HFF-Myc (cell line): ENCODE measurements around the gene CDK19.

ENCODE experiments used
- DNase-seq: peaks from one replicate; pipeline ENCODE4 v3.0.0-alpha.2; 2011; ENCODE audit warnings: low read depth; ENCODE audit errors: extremely low read depth
- H3K4me3 ChIP-seq: replicated peaks from 2 replicates; pipeline ENCODE4 v1.5.1; 2011; ENCODE audit warnings: low read depth, mild to moderate bottlenecking, control low read depth, low read length
- TF ChIP-seq, protein P1 (sequence below): IDR thresholded peaks from 2 replicates; pipeline ENCODE4 v1.5.1; 2012; ENCODE audit warnings: mild to moderate bottlenecking, low read depth, low read length, control low read depth; ENCODE audit errors: missing control alignments

Gene CDK19

DNA sequence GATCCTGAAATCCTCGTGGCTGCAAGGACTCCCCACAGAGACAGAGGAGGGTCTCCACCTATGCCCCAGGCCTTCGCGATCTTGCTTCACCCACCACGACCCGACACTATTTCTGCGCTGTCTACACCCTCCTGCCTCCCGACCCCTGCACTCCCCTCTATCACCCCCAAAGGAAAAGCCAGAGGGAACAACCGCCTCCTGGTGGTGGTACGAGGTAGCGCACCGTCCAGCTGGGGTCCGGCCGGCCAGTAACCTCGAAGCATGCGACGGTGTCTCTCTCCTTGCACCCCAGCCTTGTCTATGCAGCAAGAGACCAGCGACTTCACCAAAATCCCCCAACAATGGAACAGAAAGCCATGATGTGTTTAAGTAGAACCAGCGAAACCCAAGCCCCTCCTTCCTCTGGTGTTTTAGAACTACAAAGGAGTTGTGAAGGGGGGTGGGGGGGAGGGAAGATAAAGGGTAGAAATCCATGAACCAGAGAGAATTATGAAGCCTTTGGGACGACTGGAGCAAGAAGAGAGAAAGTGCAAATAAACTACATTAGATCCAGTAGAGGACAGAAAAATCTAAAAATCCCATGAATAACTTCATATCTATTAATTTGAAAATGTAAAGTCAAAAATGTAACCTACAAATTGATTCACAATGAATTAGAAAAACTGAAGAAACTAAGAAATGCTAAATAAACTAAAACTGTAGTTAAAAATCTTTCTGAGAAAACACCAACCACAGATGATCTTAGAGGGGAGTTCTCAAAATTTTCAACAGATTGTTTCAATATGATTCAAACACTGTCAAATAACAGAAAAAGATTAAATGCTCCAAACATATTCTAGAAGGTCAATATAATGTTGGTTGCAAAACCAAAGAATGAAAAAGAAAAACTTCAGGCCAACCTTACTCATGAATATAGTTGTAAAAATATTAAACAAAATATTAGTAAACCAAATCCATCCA is 168.0 kb downstream of the CDK19 start:
- H3K4me3 ChIP-seq, result no peak overlapping the region
- TF ChIP-seq, protein P1, sequence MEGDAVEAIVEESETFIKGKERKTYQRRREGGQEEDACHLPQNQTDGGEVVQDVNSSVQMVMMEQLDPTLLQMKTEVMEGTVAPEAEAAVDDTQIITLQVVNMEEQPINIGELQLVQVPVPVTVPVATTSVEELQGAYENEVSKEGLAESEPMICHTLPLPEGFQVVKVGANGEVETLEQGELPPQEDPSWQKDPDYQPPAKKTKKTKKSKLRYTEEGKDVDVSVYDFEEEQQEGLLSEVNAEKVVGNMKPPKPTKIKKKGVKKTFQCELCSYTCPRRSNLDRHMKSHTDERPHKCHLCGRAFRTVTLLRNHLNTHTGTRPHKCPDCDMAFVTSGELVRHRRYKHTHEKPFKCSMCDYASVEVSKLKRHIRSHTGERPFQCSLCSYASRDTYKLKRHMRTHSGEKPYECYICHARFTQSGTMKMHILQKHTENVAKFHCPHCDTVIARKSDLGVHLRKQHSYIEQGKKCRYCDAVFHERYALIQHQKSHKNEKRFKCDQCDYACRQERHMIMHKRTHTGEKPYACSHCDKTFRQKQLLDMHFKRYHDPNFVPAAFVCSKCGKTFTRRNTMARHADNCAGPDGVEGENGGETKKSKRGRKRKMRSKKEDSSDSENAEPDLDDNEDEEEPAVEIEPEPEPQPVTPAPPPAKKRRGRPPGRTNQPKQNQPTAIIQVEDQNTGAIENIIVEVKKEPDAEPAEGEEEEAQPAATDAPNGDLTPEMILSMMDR, result peak; percentile 47
- no peak for DNase-seq

DNA sequence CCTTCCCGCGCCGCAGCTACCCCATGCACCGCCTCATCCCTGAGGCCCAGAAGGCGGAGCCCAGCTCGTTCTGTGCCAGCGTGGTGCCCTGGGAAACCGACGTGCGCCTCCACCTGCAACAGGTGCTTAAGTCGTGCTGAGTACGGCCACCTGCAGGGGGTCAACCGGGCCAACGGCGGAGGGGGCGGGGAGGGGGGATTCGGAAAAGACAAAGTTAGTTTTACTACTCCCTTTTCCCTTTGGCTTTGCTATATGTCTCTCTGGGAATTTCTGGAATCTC is 168.9 kb downstream of the CDK19 start:
- TF ChIP-seq, protein P1, result no peak
- DNase-seq, result no peak
- H3K4me3 ChIP-seq, result no peak overlapping the region

DNA sequence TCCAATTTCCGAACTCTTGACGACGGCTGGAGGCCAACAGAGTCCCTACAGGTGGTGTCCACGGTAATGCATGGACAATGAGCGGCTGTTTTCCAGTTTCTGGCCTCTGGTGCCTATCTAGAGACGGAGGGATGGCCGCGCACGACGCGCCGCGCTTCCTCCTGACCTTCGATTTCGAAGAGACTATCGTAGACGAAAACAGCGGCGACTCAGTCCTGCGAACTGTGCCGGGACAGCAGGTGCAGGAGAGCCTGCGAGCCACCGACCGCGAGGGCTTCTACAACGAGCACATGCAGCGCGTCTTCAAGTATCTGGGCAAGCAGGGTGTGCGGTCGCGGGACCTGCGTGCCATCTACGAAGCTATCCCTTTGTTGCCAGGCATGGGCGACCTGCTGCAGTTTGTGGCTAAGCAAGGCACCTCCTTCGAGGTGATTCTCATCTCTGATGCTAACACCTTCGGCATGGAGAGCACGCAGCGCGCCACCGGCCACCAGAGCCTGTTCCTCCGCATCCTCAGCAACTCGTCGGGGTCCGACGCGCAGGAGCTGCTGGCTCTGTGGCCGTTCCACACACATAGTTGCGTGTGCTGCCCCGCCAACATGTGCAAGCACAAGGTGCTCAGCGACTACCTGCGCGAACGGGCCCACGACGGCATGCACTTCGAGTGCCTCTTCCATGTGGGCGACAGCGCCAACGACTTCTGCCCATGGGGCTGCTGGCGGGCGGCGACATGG is 169.4 kb downstream of the CDK19 start:
- no peak for DNase-seq
- TF ChIP-seq, protein P1, result no peak
- H3K4me3 ChIP-seq, result no peak overlapping the region

DNA sequence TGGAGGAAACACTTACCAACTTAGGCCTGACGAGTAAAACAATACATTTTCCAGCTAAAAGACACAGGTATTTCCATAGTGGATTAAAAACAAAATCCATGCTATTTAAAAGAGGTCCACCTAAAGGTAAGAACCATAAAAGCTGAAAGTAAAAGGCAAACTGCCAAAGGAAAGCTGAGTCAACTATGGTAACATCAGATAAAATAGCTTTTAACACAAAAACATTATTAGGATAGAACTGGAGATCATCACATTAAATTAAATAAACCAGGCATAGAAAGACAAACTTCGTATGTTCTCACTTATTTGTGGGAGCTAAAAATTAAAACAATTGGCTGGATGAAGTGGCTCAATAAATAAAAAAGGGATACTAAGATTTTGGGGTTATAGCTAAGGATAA is 172.1 kb downstream of the CDK19 start:
- DNase-seq, result no peak
- no peak overlapping the region for H3K4me3 ChIP-seq
- TF ChIP-seq, protein P1, result no peak

DNA sequence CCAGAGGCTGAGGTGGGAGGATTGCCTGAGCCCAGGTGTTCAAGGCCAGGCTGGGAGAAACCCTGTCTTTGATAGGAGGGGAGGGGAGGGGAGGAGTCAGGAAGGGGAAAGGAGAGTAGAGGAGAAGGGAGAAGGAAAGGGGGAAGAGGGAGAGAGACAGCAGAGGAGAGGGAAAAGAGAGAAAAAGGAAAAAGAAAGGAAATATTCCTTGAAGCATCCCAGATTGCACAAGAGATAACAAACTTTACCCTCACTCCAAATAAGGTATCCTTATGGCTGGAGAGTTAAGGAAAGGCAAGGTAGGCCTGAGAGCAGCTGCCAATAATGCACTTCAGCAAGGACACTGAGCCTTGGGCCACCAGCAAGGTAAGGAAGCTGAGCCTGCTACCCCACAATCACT is 172.6 kb downstream of the CDK19 start:
- TF ChIP-seq, protein P1, result no peak
- H3K4me3 ChIP-seq, result no peak overlapping the region
- no peak for DNase-seq

DNA sequence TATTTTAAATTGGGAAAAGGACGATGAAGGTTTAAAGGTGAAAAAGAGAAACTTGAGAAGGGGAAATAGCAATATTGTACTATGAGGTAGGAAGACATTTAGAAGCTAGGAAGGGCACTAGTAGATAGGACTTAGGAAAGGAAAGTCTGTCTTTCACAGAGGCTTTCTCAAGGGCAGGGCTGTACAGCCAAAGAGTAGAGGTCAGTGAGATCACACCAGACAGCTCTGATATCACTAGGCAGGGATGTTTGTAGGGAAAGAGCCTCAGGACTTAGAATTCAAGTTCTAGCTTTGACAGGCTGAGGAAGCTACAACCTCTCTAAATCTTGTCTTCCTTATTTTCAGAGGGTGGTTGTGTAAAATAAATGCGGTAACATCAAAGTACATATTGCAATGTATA is 178.5 kb downstream of the CDK19 start:
- no peak overlapping the region for H3K4me3 ChIP-seq
- no peak for DNase-seq
- TF ChIP-seq, protein P1, result no peak
